ENCODE data around the gene PRPF18. TPM values are rescaled to one million over a fixed set of nuclear protein-coding genes. Genes with fewer than 3 reads are reported as not detected.

The PRPF18 gene
- total RNA-seq, 1 experiment from 2014 or later, result 21.9 TPM

DNA sequence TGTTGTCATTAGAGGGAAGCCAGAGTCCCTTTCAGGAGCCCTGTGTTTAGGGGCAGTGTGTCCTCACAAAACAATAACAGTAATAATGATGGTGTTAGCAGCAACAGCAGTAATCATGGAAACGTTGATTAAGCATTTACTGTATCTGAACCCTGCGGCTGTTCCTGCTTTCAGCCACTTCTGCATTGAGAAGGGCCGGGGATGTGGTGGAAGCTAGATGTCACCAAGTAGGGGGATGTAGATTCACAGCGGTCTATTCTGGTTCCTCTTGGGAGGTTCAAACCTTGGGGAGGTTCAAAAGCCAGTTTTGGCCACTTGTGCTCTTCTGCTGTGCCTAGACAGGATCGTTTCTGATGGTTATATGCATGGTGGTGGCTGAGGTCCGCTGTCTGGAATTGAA is 44.8 kb downstream of the PRPF18 start:
- Histone ChIP-seq H3K27me3 (replicated peaks; ENCODE audit: insufficient read depth, low read depth, low read length, poor library complexity) (no peaks in the 10 kb centered on the region), H3K36me3 (ENCODE audit: insufficient read depth, low read length, poor library complexity, severe bottlenecking) (no peaks in the 10 kb centered on the region), H3K27ac (ENCODE audit: low read depth, low read length, poor library complexity, severe bottlenecking) (no peak overlapping the region), H3K4me1 (ENCODE audit: insufficient read depth, low read length, poor library complexity, severe bottlenecking) (no peaks in the 10 kb centered on the region), H3K4me3 (ENCODE audit: low read depth, low read length, poor library complexity, severe bottlenecking) (no peak overlapping the region), H3K9me3 (ENCODE audit: low read depth, low read length, poor library complexity, severe bottlenecking) (no peaks in the 10 kb centered on the region)
- intact Hi-C loops (cut with micrococcal nuclease; ENCODE audit: unreplicated experiment), result no loop called here
- ChIA-PET POLR2A (ENCODE audit: low non-redundant PET) (no interaction called here), CTCF (interaction anchor here (0.6 kb wide), 1 partner anchor 324 kb away, joined by 5 read pairs; no protein-coding TSS in a partner anchor)
- BruUV-seq (replicated peaks), result no TSS peak
- no peak for DNase-seq (ENCODE audit: low spot score)
- TF ChIP-seq, protein P1, sequence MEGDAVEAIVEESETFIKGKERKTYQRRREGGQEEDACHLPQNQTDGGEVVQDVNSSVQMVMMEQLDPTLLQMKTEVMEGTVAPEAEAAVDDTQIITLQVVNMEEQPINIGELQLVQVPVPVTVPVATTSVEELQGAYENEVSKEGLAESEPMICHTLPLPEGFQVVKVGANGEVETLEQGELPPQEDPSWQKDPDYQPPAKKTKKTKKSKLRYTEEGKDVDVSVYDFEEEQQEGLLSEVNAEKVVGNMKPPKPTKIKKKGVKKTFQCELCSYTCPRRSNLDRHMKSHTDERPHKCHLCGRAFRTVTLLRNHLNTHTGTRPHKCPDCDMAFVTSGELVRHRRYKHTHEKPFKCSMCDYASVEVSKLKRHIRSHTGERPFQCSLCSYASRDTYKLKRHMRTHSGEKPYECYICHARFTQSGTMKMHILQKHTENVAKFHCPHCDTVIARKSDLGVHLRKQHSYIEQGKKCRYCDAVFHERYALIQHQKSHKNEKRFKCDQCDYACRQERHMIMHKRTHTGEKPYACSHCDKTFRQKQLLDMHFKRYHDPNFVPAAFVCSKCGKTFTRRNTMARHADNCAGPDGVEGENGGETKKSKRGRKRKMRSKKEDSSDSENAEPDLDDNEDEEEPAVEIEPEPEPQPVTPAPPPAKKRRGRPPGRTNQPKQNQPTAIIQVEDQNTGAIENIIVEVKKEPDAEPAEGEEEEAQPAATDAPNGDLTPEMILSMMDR (conservative IDR thresholded peaks at IDR 0.05; ENCODE audit: low read depth, low read length), result no peak
- no peak for TF ChIP-seq EZH2 (IDR thresholded peaks at IDR 0.05; ENCODE audit: borderline replicate concordance, low read depth, low read length, poor library complexity, severe bottlenecking)

DNA sequence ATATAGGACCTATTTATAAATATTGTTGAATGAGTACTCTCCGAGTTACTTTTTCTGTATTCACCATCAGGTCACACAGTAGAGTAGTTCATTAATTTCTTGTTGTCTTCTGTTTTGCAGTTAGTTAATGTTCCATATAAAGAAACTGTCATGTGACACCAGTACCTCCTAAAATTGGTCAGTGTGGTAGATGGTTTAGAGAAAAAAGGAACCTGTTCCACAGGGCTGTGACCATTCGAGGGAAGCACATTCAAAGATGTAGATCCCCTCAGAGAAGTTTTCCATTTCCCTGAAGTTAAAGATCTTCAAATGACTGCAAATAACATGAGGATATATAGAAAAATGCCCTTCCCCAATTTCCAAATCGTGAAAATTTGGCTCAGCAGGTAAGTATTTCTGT is 45.7 kb downstream of the PRPF18 start:
- Histone ChIP-seq H3K27ac (ENCODE audit: low read depth, low read length, poor library complexity, severe bottlenecking) (no peak overlapping the region), H3K4me3 (ENCODE audit: low read depth, low read length, poor library complexity, severe bottlenecking) (no peak overlapping the region), H3K36me3 (ENCODE audit: insufficient read depth, low read length, poor library complexity, severe bottlenecking) (no peaks in the 10 kb centered on the region), H3K4me1 (ENCODE audit: insufficient read depth, low read length, poor library complexity, severe bottlenecking) (no peaks in the 10 kb centered on the region), H3K27me3 (replicated peaks; ENCODE audit: insufficient read depth, low read depth, low read length, poor library complexity) (no peaks in the 10 kb centered on the region), H3K9me3 (ENCODE audit: low read depth, low read length, poor library complexity, severe bottlenecking) (no peaks in the 10 kb centered on the region)
- ChIA-PET CTCF (no interaction called here), POLR2A (ENCODE audit: low non-redundant PET) (no interaction called here)
- TF ChIP-seq, protein P1 (conservative IDR thresholded peaks at IDR 0.05; ENCODE audit: low read depth, low read length), result no peak
- no peak for TF ChIP-seq EZH2 (IDR thresholded peaks at IDR 0.05; ENCODE audit: borderline replicate concordance, low read depth, low read length, poor library complexity, severe bottlenecking)
- intact Hi-C loops (cut with micrococcal nuclease; ENCODE audit: unreplicated experiment), result no loop called here
- no TSS peak for BruUV-seq (replicated peaks)
- DNase-seq (ENCODE audit: low spot score), result no peak

DNA sequence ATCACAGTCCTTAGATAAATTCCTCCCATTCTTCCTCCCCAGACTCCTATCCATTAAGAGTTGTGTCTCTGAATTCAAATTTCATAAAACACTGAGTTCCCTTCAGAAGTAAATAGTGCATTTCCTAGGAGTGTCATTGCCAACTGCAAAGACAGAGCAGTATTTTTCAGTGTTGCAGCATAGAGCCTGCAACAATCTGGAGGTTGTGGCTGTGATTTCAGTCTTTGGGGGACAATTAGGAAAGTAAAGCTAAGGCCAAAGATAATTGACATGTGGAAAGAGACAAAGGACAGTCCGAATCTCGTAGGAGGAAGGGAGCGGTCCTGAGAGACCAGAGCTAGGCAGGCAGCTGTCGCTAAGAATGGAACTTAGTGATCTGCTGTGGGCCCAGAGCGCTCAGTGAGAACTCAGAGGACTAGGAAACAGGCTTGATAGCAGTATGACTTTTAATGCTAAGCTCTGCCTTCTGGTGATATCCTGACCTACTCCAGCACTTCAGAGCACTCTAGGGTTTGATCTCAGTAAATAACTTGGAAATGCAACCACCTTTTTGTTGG is 46.2 kb downstream of the PRPF18 start:
- no peak overlapping the region for H3K4me3 ChIP-seq (ENCODE audit: low read depth, low read length, poor library complexity, severe bottlenecking)
- no TSS peak for BruUV-seq (replicated peaks)
- no peaks in the 10 kb centered on the region for H3K4me1 ChIP-seq (ENCODE audit: insufficient read depth, low read length, poor library complexity, severe bottlenecking)
- CTCF ChIA-PET, result no interaction called here
- H3K27ac ChIP-seq (ENCODE audit: low read depth, low read length, poor library complexity, severe bottlenecking), result no peak overlapping the region
- DNase-seq (ENCODE audit: low spot score), result no peak
- no peak for TF ChIP-seq EZH2 (IDR thresholded peaks at IDR 0.05; ENCODE audit: borderline replicate concordance, low read depth, low read length, poor library complexity, severe bottlenecking)
- TF ChIP-seq, protein P1 (conservative IDR thresholded peaks at IDR 0.05; ENCODE audit: low read depth, low read length), result no peak
- intact Hi-C loops (cut with micrococcal nuclease; ENCODE audit: unreplicated experiment), result no loop called here
- POLR2A ChIA-PET (ENCODE audit: low non-redundant PET), result no interaction called here
- H3K36me3 ChIP-seq (ENCODE audit: insufficient read depth, low read length, poor library complexity, severe bottlenecking), result no peaks in the 10 kb centered on the region
- no peaks in the 10 kb centered on the region for H3K27me3 ChIP-seq (replicated peaks; ENCODE audit: insufficient read depth, low read depth, low read length, poor library complexity)
- H3K9me3 ChIP-seq (ENCODE audit: low read depth, low read length, poor library complexity, severe bottlenecking), result no peaks in the 10 kb centered on the region
